ENCODE results near the gene ALDH8A1.
A peak's percentile ranks its signal among the peaks of the same experiment; 100 is the strongest.

The ALDH8A1 gene

GRCh38 chr6:134894800-134895199 lies 55.1 kb downstream of the ALDH8A1 start:
- no peak overlapping the region for H3K4me3 ChIP-seq (ENCODE audit: low read depth, low read length)
- no peak overlapping the region for H3K18ac ChIP-seq (ENCODE audit: low read length)
- H3K79me2 ChIP-seq (ENCODE audit: control insufficient read depth, insufficient read depth, low read length, poor library complexity): no peaks in the 10 kb centered on the region
- no peaks in the 10 kb centered on the region for H3K4me1 ChIP-seq (ENCODE audit: control insufficient read depth in 1 of 2, insufficient read depth in 2 of 2, low read length in 2 of 2)
- no peak overlapping the region for H3K9ac ChIP-seq (ENCODE audit: low read length)
- H3K79me1 ChIP-seq (ENCODE audit: low read length): no peaks in the 10 kb centered on the region
- no peak overlapping the region for H3K14ac ChIP-seq (ENCODE audit: low read length)
- DNase-seq: no peak
- H3K4me2 ChIP-seq (ENCODE audit: low read length): no peak overlapping the region
- no peak overlapping the region for H3K27ac ChIP-seq (ENCODE audit: low read depth, low read length)
- H2BK5ac ChIP-seq (ENCODE audit: low read depth, low read length, poor library complexity): no peak overlapping the region
- no peak overlapping the region for H2BK12ac ChIP-seq (ENCODE audit: low read length)
- no peak overlapping the region for H2BK120ac ChIP-seq (ENCODE audit: insufficient read depth, low read length, poor library complexity)
- no peaks in the 10 kb centered on the region for H3K9me3 ChIP-seq (ENCODE audit: insufficient read depth, low read depth, low read length)
- no peak overlapping the region for H2AFZ ChIP-seq (ENCODE audit: insufficient read depth, low read length, poor library complexity)
- no peaks in the 10 kb centered on the region for H3K36me3 ChIP-seq (ENCODE audit: control insufficient read depth in 1 of 2, insufficient read depth in 2 of 2, low read length in 2 of 2)
- no peak overlapping the region for H4K91ac ChIP-seq (ENCODE audit: low read depth, low read length)
- H3K4ac ChIP-seq (ENCODE audit: low read depth, low read length): no peak overlapping the region
- no peaks in the 10 kb centered on the region for H3K27me3 ChIP-seq (ENCODE audit: insufficient read depth, low read length)
- no CpG with 5 or more reads among the region's 1 CpG for WGBS (ENCODE audit: extremely low coverage, insufficient coverage, insufficient read length)
- no peak overlapping the region for H4K8ac ChIP-seq (ENCODE audit: low read depth, low read length)
- H2AK5ac ChIP-seq (ENCODE audit: low read length): no peak overlapping the region
- no peak overlapping the region for H4K12ac ChIP-seq (ENCODE audit: low read depth, low read length)
- H3K23ac ChIP-seq (ENCODE audit: low read length): no peak overlapping the region

- Histone ChIP-seq H2AFZ (ENCODE audit: insufficient read depth, low read length, poor library complexity) (no peak overlapping the region), H4K91ac (ENCODE audit: low read depth, low read length) (no peak overlapping the region), H2BK120ac (ENCODE audit: insufficient read depth, low read length, poor library complexity) (no peak overlapping the region), H3K9me3 (ENCODE audit: insufficient read depth, low read depth, low read length) (no peaks in the 10 kb centered on the region), H3K36me3 (ENCODE audit: control insufficient read depth in 1 of 2, insufficient read depth in 2 of 2, low read length in 2 of 2) (no peaks in the 10 kb centered on the region), H3K4me3 (ENCODE audit: low read depth, low read length) (no peak overlapping the region), H3K23ac (ENCODE audit: low read length) (no peak overlapping the region), H3K4me1 (ENCODE audit: control insufficient read depth in 1 of 2, insufficient read depth in 2 of 2, low read length in 2 of 2) (no peaks in the 10 kb centered on the region), H3K4ac (ENCODE audit: low read depth, low read length) (no peak overlapping the region), H2BK5ac (ENCODE audit: low read depth, low read length, poor library complexity) (no peak overlapping the region), H4K8ac (ENCODE audit: low read depth, low read length) (no peak overlapping the region), H3K14ac (ENCODE audit: low read length) (no peak overlapping the region), H2AK5ac (ENCODE audit: low read length) (no peak overlapping the region), H4K12ac (ENCODE audit: low read depth, low read length) (no peak overlapping the region), H3K79me2 (ENCODE audit: control insufficient read depth, insufficient read depth, low read length, poor library complexity) (no peaks in the 10 kb centered on the region), H3K27me3 (ENCODE audit: insufficient read depth, low read length) (no peaks in the 10 kb centered on the region), H3K79me1 (ENCODE audit: low read length) (no peaks in the 10 kb centered on the region), H2BK12ac (ENCODE audit: low read length) (no peak overlapping the region), H3K27ac (ENCODE audit: low read depth, low read length) (no peak overlapping the region), H3K4me2 (ENCODE audit: low read length) (no peak overlapping the region), H3K18ac (ENCODE audit: low read length) (no peak overlapping the region), H3K9ac (ENCODE audit: low read length) (no peak overlapping the region)
- no peak for DNase-seq
Measured at GRCh38 chr6:134892362-134892761, 57.5 kb downstream of the ALDH8A1 start.

GRCh38 chr6:134891633-134892032 lies 58.3 kb downstream of the ALDH8A1 start:
- Histone ChIP-seq H3K9ac (ENCODE audit: low read length) (no peak overlapping the region), H3K4ac (ENCODE audit: low read depth, low read length) (no peak overlapping the region), H3K23ac (ENCODE audit: low read length) (no peak overlapping the region), H3K9me3 (ENCODE audit: insufficient read depth, low read depth, low read length) (no peaks in the 10 kb centered on the region), H3K4me1 (ENCODE audit: control insufficient read depth in 1 of 2, insufficient read depth in 2 of 2, low read length in 2 of 2) (no peaks in the 10 kb centered on the region), H3K14ac (ENCODE audit: low read length) (no peak overlapping the region), H2BK120ac (ENCODE audit: insufficient read depth, low read length, poor library complexity) (no peak overlapping the region), H3K18ac (ENCODE audit: low read length) (no peak overlapping the region), H3K36me3 (ENCODE audit: control insufficient read depth in 1 of 2, insufficient read depth in 2 of 2, low read length in 2 of 2) (no peaks in the 10 kb centered on the region), H4K8ac (ENCODE audit: low read depth, low read length) (no peak overlapping the region), H3K79me1 (ENCODE audit: low read length) (no peaks in the 10 kb centered on the region), H2AFZ (ENCODE audit: insufficient read depth, low read length, poor library complexity) (no peak overlapping the region), H4K91ac (ENCODE audit: low read depth, low read length) (no peak overlapping the region), H4K12ac (ENCODE audit: low read depth, low read length) (no peak overlapping the region), H2BK12ac (ENCODE audit: low read length) (no peak overlapping the region), H3K27ac (ENCODE audit: low read depth, low read length) (no peak overlapping the region), H3K4me3 (ENCODE audit: low read depth, low read length) (no peak overlapping the region), H2AK5ac (ENCODE audit: low read length) (no peak overlapping the region), H3K79me2 (ENCODE audit: control insufficient read depth, insufficient read depth, low read length, poor library complexity) (no peaks in the 10 kb centered on the region), H3K27me3 (ENCODE audit: insufficient read depth, low read length) (no peaks in the 10 kb centered on the region), H2BK5ac (ENCODE audit: low read depth, low read length, poor library complexity) (no peak overlapping the region), H3K4me2 (ENCODE audit: low read length) (no peak overlapping the region)
- no peak for DNase-seq

GRCh38 chr6:134888316-134888715 lies 61.6 kb downstream of the ALDH8A1 start:
- H2BK12ac ChIP-seq (ENCODE audit: low read length): no peak overlapping the region
- no peaks in the 10 kb centered on the region for H3K79me1 ChIP-seq (ENCODE audit: low read length)
- H3K27ac ChIP-seq (ENCODE audit: low read depth, low read length): no peak overlapping the region
- no peak overlapping the region for H3K4me3 ChIP-seq (ENCODE audit: low read depth, low read length)
- DNase-seq: peak in 1 of 2 donors; percentile 73
- H3K23ac ChIP-seq (ENCODE audit: low read length): no peak overlapping the region
- no peak overlapping the region for H2AFZ ChIP-seq (ENCODE audit: insufficient read depth, low read length, poor library complexity)
- no peak overlapping the region for H2AK5ac ChIP-seq (ENCODE audit: low read length)
- H3K4me1 ChIP-seq (ENCODE audit: control insufficient read depth in 1 of 2, insufficient read depth in 2 of 2, low read length in 2 of 2): no peaks in the 10 kb centered on the region
- H3K79me2 ChIP-seq (ENCODE audit: control insufficient read depth, insufficient read depth, low read length, poor library complexity): no peaks in the 10 kb centered on the region
- no peak overlapping the region for H3K18ac ChIP-seq (ENCODE audit: low read length)
- H3K14ac ChIP-seq (ENCODE audit: low read length): no peak overlapping the region
- H3K4ac ChIP-seq (ENCODE audit: low read depth, low read length): no peak overlapping the region
- WGBS (ENCODE audit: extremely low coverage, insufficient coverage, insufficient read length): no CpG with 5 or more reads among the region's 3 CpGs
- no peak overlapping the region for H2BK120ac ChIP-seq (ENCODE audit: insufficient read depth, low read length, poor library complexity)
- H3K4me2 ChIP-seq (ENCODE audit: low read length): no peak overlapping the region
- no peaks in the 10 kb centered on the region for H3K27me3 ChIP-seq (ENCODE audit: insufficient read depth, low read length)
- no peaks in the 10 kb centered on the region for H3K36me3 ChIP-seq (ENCODE audit: control insufficient read depth in 1 of 2, insufficient read depth in 2 of 2, low read length in 2 of 2)
- no peak overlapping the region for H3K9ac ChIP-seq (ENCODE audit: low read length)
- H3K9me3 ChIP-seq (ENCODE audit: insufficient read depth, low read depth, low read length): no peaks in the 10 kb centered on the region
- H4K12ac ChIP-seq (ENCODE audit: low read depth, low read length): no peak overlapping the region
- H4K91ac ChIP-seq (ENCODE audit: low read depth, low read length): no peak overlapping the region
- no peak overlapping the region for H2BK5ac ChIP-seq (ENCODE audit: low read depth, low read length, poor library complexity)
- H4K8ac ChIP-seq (ENCODE audit: low read depth, low read length): no peak overlapping the region

- Histone ChIP-seq H2AK5ac (ENCODE audit: low read length) (no peak overlapping the region), H2BK5ac (ENCODE audit: low read depth, low read length, poor library complexity) (no peak overlapping the region)
Measured at GRCh38 chr6:134884752-134885151, 65.1 kb downstream of the ALDH8A1 start.

More at GRCh38 chr6:134884752-134885151, 65.1 kb downstream of the ALDH8A1 start:
- H2BK120ac ChIP-seq (ENCODE audit: insufficient read depth, low read length, poor library complexity): no peak overlapping the region
- H4K8ac ChIP-seq (ENCODE audit: low read depth, low read length): no peak overlapping the region
- no peaks in the 10 kb centered on the region for H3K79me1 ChIP-seq (ENCODE audit: low read length)
- no peaks in the 10 kb centered on the region for H3K9me3 ChIP-seq (ENCODE audit: insufficient read depth, low read depth, low read length)
- no peaks in the 10 kb centered on the region for H3K27me3 ChIP-seq (ENCODE audit: insufficient read depth, low read length)
- H3K9ac ChIP-seq (ENCODE audit: low read length): no peak overlapping the region
- no peak overlapping the region for H3K4ac ChIP-seq (ENCODE audit: low read depth, low read length)
- no peaks in the 10 kb centered on the region for H3K79me2 ChIP-seq (ENCODE audit: control insufficient read depth, insufficient read depth, low read length, poor library complexity)
- no peak overlapping the region for H2BK12ac ChIP-seq (ENCODE audit: low read length)
- DNase-seq: no peak
- no peaks in the 10 kb centered on the region for H3K4me1 ChIP-seq (ENCODE audit: control insufficient read depth in 1 of 2, insufficient read depth in 2 of 2, low read length in 2 of 2)
- no peak overlapping the region for H3K18ac ChIP-seq (ENCODE audit: low read length)
- no peak overlapping the region for H4K12ac ChIP-seq (ENCODE audit: low read depth, low read length)
- H3K27ac ChIP-seq (ENCODE audit: low read depth, low read length): no peak overlapping the region
- H3K4me2 ChIP-seq (ENCODE audit: low read length): no peak overlapping the region
- no CpG with 5 or more reads among the region's 3 CpGs for WGBS (ENCODE audit: extremely low coverage, insufficient coverage, insufficient read length)
- no peak overlapping the region for H2AFZ ChIP-seq (ENCODE audit: insufficient read depth, low read length, poor library complexity)
- no peak overlapping the region for H3K4me3 ChIP-seq (ENCODE audit: low read depth, low read length)
- H3K14ac ChIP-seq (ENCODE audit: low read length): no peak overlapping the region
- no peak overlapping the region for H3K23ac ChIP-seq (ENCODE audit: low read length)
- no peak overlapping the region for H4K91ac ChIP-seq (ENCODE audit: low read depth, low read length)
- H3K36me3 ChIP-seq (ENCODE audit: control insufficient read depth in 1 of 2, insufficient read depth in 2 of 2, low read length in 2 of 2): no peaks in the 10 kb centered on the region
